GM10248 (cell line): ENCODE measurements around the gene ESR2.

Experiments used
- CTCF ChIA-PET: fragments of 300-600 bp; sonication (Branson Sonifier 250); formaldehyde crosslinking; extraction: SDS; loops from one replicate; lab custom pipeline; 2021; ENCODE audit warnings: antibody characterized with exemption; lab: Yijun Ruan, JAX
- POLR2A ChIA-PET: fragments of 350-650 bp; sonication (Branson Sonifier 250); formaldehyde crosslinking; extraction: SDS; loops from one replicate; lab custom pipeline; 2020; ENCODE audit warnings: antibody characterized with exemption; lab: Yijun Ruan, JAX
- DNase-seq: peaks from one replicate; pipeline ENCODE4 v3.0.0; 2012; ENCODE audit errors: extremely low spot score
- TF ChIP-seq, protein P1 (sequence below): IDR thresholded peaks from 2 replicates; pipeline ENCODE4 v1.5.1; 2012; ENCODE audit warnings: mild to moderate bottlenecking, low read depth; ENCODE audit errors: extremely low read depth, missing control alignments, control extremely low read depth

Gene ESR2

DNA sequence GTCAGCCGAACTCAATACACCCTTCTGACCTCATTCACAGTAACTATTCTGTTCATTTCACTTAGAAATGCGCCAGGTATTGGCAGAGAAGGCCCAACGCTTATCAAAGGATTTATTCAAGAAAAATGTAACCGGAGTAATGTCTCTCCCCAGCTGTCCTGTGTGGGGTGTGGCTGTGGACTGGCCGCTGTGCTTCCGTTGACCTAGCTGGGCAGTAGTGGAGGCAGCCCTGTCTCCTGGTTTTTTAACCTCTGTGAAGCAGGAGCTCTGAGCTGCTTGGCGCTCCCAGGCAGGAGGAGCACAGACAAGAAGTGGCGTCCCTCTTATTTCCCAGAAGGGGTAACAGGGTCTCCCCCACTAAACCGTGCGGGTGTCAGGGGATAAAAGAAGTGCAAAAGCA lies 85.2 kb downstream of the ESR2 start:
- ChIA-PET CTCF (interaction anchor here (0.9 to 2.1 kb wide), 5 partner anchors 12 to 198 kb away, joined by 3 to 7 read pairs (median 5); no protein-coding TSS in a partner anchor), POLR2A (no interaction called here)
- TF ChIP-seq, protein P1, sequence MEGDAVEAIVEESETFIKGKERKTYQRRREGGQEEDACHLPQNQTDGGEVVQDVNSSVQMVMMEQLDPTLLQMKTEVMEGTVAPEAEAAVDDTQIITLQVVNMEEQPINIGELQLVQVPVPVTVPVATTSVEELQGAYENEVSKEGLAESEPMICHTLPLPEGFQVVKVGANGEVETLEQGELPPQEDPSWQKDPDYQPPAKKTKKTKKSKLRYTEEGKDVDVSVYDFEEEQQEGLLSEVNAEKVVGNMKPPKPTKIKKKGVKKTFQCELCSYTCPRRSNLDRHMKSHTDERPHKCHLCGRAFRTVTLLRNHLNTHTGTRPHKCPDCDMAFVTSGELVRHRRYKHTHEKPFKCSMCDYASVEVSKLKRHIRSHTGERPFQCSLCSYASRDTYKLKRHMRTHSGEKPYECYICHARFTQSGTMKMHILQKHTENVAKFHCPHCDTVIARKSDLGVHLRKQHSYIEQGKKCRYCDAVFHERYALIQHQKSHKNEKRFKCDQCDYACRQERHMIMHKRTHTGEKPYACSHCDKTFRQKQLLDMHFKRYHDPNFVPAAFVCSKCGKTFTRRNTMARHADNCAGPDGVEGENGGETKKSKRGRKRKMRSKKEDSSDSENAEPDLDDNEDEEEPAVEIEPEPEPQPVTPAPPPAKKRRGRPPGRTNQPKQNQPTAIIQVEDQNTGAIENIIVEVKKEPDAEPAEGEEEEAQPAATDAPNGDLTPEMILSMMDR: no peak
- no peak for DNase-seq

DNA sequence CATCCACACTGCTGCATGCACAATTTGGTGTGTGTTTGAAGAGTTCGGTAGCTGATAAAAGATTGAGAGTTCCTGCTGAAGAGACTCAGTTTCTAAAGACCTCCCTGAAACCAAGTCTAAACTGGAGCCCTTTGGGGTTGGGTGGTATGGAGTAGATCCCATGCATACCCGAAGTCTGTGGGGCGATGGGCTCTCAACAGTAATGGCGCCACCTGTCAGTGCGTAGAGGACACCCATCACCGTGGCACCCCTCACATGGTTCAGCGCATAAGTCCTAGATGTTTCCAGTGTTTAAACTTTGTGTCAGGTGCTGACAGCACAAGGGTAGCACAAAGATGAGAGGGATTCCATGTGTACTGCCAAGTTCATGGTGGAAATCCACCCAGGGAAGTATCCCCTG lies 85.9 kb downstream of the ESR2 start:
- TF ChIP-seq, protein P1: no peak
- no peak for DNase-seq
- ChIA-PET POLR2A (no interaction called here), CTCF (no interaction called here)

DNA sequence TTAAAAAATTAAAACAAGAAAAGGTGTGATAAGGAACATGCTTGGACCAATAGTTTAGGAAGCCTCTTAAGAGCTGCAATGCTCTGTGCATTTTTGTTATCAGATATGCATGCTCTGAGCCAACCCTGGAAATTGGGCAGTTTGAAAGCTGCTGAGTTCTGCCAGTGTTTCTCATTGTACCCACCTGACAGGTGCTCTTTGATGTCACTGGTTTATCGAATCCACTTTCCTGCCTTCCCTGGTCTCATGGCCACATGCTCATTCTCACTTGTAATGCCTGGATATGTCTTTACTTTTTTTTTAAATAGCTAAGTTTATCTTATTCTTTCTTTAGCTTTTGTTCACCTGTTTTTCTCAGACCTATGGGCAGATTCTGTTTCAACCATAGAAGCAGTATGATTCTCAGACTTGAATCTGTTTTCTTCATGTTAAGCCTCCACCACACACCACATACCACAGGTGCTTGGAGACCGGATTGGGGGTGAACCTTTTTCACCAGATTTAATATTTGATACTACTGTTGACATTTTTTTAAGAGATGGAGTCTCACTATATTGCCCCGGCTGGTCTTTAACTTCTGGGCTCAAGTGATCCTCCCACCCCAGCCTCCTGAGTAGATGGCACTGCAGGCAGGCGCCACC lies 90.7 kb downstream of the ESR2 start:
- CTCF ChIA-PET: interaction anchor here (1.0 to 1.9 kb wide), 3 partner anchors 12 to 25 kb away, joined by 3 to 7 read pairs (median 4); no protein-coding TSS in a partner anchor
- POLR2A ChIA-PET: no interaction called here
- no peak for DNase-seq
- TF ChIP-seq, protein P1: no peak

DNA sequence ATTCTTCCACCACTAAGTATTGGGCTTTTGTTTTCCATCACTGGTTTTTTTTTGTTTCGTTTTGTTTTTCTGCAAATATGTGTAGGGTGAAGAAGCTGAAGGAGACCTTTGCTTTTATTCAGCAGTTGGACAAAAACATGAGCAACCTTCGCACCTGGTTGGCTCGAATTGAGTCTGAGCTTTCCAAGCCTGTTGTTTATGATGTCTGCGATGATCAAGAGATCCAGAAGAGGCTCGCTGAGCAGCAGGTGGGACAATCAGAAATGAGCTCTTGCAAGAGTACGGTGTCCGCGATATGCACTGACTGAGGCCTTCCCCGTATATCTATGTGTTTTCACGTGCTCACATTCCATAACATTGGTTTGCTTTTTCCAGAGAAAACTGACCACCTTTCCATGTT lies 91.5 kb downstream of the ESR2 start:
- no peak for DNase-seq
- CTCF ChIA-PET: interaction anchor here (1.3 to 1.9 kb wide), 2 partner anchors 12 to 13 kb away, joined by 4 to 7 read pairs; no protein-coding TSS in a partner anchor
- POLR2A ChIA-PET: no interaction called here
- TF ChIP-seq, protein P1: no peak

DNA sequence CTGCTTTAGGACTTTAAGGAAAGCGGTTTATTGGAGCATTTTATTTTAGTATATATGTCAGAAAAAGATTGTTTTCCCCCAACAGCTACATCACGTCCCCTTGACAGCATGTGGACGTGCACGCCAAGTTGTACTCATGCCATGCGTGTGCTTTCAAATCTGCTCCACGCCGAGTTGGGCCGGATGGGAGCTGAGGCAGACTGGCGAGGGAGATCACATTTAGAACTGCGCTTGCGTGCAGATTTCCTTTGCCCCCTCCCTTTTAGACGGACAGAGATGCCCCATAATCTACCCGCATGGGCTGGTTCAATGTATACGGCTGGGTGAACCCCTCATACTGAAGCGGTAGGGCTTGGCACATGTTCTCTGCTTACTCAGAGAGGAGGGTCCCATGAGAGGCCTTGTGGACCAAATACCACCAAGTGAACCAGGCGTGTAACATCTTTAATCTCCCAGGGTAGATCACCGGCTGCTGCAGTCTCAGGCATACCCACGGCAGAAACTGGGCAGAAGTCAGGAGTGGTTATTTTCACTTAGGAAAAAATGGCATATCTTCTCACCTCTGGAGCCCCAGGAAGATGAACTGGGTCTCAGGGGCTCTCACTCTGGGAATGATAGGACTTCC lies 92.1 kb downstream of the ESR2 start:
- POLR2A ChIA-PET: no interaction called here
- DNase-seq: no peak
- TF ChIP-seq, protein P1: no peak
- CTCF ChIA-PET: interaction anchor here (1.3 to 1.9 kb wide), 3 partner anchors 12 to 30 kb away, joined by 3 to 7 read pairs (median 4); no protein-coding TSS in a partner anchor

DNA sequence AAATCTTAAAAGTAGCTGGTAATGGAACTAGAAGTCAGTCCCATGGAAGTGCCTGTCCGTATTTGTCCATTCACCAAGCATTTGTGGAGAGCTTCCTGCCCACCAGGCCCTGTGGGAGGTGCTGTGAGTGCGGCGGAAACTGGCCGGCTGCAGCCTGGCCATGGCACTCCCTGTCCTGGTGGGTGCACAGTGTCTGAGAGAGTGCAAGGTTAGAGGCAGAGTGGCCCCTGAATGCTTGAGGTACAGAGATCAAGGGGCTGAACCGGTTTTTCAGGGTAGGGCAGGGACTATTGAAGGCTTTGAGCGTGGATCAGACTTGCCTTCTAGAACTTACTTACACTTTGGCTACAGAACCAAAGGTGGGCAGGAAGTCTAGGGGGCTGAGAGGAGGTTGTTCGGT lies 92.9 kb downstream of the ESR2 start:
- POLR2A ChIA-PET: no interaction called here
- CTCF ChIA-PET: interaction anchor here (1.0 to 1.5 kb wide), 2 partner anchors 30 to 55 kb away, joined by 3 read pairs; no protein-coding TSS in a partner anchor
- DNase-seq: no peak
- TF ChIP-seq, protein P1: no peak
